HFF-Myc (cell line): ENCODE data around the gene NSDHL.

Experiments used
- DNase-seq: peaks from one replicate; pipeline ENCODE4 v3.0.0-alpha.2; 2011; ENCODE audit warnings: low read depth; ENCODE audit errors: extremely low read depth
- H3K4me3 ChIP-seq: replicated peaks from 2 replicates; pipeline ENCODE4 v1.5.1; 2011; ENCODE audit warnings: low read depth, mild to moderate bottlenecking, control low read depth, low read length
- CTCF ChIP-seq: IDR thresholded peaks from 2 replicates; pipeline ENCODE4 v1.5.1; 2012; ENCODE audit warnings: mild to moderate bottlenecking, low read depth, low read length, control low read depth; ENCODE audit errors: missing control alignments

The NSDHL gene

GRCh38 chrX:152861826-152862225, 31.0 kb downstream of the NSDHL start:
- H3K4me3 ChIP-seq = no peak overlapping the region
- TF ChIP-seq CTCF = no peak
- no peak for DNase-seq

GRCh38 chrX:152865232-152865920, 34.5 kb downstream of the NSDHL start:
- TF ChIP-seq CTCF = no peak
- H3K4me3 ChIP-seq = no peak overlapping the region
- no peak for DNase-seq

- no peak for DNase-seq
- TF ChIP-seq CTCF = no peak
- H3K4me3 ChIP-seq = no peak overlapping the region
Observed at GRCh38 chrX:152866386-152866785, 35.5 kb downstream of the NSDHL start.

- DNase-seq = no peak
- H3K4me3 ChIP-seq = no peak overlapping the region
- no peak for TF ChIP-seq CTCF
Observed at GRCh38 chrX:152869972-152870371, 39.1 kb downstream of the NSDHL start.

- no peak overlapping the region for H3K4me3 ChIP-seq
- no peak for DNase-seq
- no peak for TF ChIP-seq CTCF
Observed at GRCh38 chrX:152871260-152871659, 40.4 kb downstream of the NSDHL start.

- TF ChIP-seq CTCF = no peak
- no peak for DNase-seq
- H3K4me3 ChIP-seq = no peak overlapping the region
Observed at GRCh38 chrX:152872522-152872921, 41.7 kb downstream of the NSDHL start.

GRCh38 chrX:152873361-152873760, 42.5 kb downstream of the NSDHL start:
- TF ChIP-seq CTCF = no peak
- no peak for DNase-seq
- no peak overlapping the region for H3K4me3 ChIP-seq
